GM19438 (cell line): ENCODE results near the gene ADAR.

Source experiments
- ATAC-seq: cut with Tn5 transposase; IDR thresholded peaks from one replicate; pipeline ENCODE4 v1.9.1; 2021; ENCODE audit warnings: low read depth; ENCODE audit not compliant: unreplicated experiment

Gene ADAR

DNA sequence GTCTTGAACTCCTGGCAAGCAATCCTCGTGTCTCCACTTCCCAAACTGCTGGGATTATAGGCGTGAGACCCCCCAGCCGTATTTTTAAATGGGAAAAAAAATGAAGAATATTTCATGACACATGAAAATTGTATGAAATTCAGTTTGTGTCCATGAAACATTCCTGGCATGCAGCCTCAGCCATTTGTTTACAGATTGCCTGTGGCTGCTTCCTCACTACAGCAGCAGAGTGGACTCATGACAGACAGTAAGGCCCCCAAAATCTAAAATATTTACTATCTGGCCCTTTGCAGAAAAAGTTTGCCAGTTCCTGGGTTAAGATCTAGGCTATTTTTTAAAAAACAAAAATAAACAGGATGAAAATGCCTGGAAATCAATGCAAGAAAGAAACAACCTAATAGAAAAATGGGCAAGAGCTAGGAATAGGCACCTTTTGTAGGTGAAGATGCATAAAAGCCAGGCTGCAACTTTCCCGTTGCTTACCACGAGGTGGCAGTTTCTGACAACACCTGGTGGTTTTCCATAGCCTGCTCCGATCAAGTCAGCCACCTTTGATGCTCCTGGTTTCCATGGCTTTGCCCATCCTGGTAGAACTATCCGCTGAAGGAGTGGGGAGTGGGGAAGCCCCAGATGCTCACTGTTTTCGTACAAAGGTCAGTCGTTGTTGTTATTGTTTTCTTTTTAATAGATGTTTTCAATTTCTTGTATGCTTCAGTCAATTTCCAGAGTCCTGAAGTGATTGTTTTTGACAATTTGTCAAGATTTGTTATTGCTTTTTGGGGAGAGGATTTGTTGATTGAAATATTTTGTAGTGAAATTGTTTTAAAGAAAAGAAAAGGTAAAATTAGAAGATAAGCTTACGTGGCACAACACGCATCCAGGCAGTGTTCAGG is 73.8 kb downstream of the ADAR start:
- ATAC-seq, result no peak
